Measurements from ENCODE around the gene HIGD1C. TPM values are rescaled to one million over a fixed set of nuclear protein-coding genes. Genes with fewer than 3 reads are reported as not detected.

The HIGD1C gene
- total RNA-seq, 1 experiment from 2014 or later, result not detected

GRCh38 chr12:50922820-50923219 lies 29.5 kb upstream of the HIGD1C start:
- DNase-seq (ENCODE audit: low spot score), result no peak
- POLR2A ChIA-PET, result interaction anchor here (0.6 to 0.9 kb wide), 2 partner anchors 28 to 294 kb away, joined by 3 read pairs; no protein-coding TSS in a partner anchor

More at GRCh38 chr12:50922820-50923219, 29.5 kb upstream of the HIGD1C start:
- TF ChIP-seq IRF1 (CRISPR knock-in tag; IDR thresholded peaks at IDR 0.05) (no peak), CBFB (CRISPR knock-in tag; IDR thresholded peaks at IDR 0.05; ENCODE audit: low read depth) (no peak), EMX1 (CRISPR knock-in tag; IDR thresholded peaks at IDR 0.05) (no peak), FOXP1 (CRISPR knock-in tag; IDR thresholded peaks at IDR 0.05; ENCODE audit: borderline replicate concordance) (no peak), ZNF317 (CRISPR knock-in tag; IDR thresholded peaks at IDR 0.05; ENCODE audit: borderline replicate concordance, low read depth) (no peak), ZNF396 (CRISPR knock-in tag; IDR thresholded peaks at IDR 0.05; ENCODE audit: borderline replicate concordance) (no peak), GTF2I (CRISPR knock-in tag; conservative IDR thresholded peaks at IDR 0.05) (no peak), E2F1 (CRISPR knock-in tag; IDR thresholded peaks at IDR 0.05) (no peak), ZNF232 (CRISPR knock-in tag; IDR thresholded peaks at IDR 0.05) (no peak), PRRX2 (CRISPR knock-in tag; IDR thresholded peaks at IDR 0.05) (no peak), ATF1 (CRISPR knock-in tag; IDR thresholded peaks at IDR 0.05) (no peak), TCF7 (CRISPR knock-in tag; IDR thresholded peaks at IDR 0.05; ENCODE audit: low read depth) (no peak), ZNF219 (CRISPR knock-in tag; IDR thresholded peaks at IDR 0.05; ENCODE audit: borderline replicate concordance) (no peak), ELF4 (CRISPR knock-in tag; IDR thresholded peaks at IDR 0.05; ENCODE audit: low read depth) (no peak), ATF6 (CRISPR knock-in tag; IDR thresholded peaks at IDR 0.05) (no peak), ATF2 (CRISPR knock-in tag; IDR thresholded peaks at IDR 0.05; ENCODE audit: borderline replicate concordance, low read depth) (no peak), PRDM15 (CRISPR knock-in tag; IDR thresholded peaks at IDR 0.05) (no peak)
- TF ChIP-seq, protein P1, sequence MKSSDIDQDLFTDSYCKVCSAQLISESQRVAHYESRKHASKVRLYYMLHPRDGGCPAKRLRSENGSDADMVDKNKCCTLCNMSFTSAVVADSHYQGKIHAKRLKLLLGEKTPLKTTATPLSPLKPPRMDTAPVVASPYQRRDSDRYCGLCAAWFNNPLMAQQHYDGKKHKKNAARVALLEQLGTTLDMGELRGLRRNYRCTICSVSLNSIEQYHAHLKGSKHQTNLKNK (CRISPR knock-in tag; IDR thresholded peaks at IDR 0.05), result no peak
- TF ChIP-seq, protein P2, sequence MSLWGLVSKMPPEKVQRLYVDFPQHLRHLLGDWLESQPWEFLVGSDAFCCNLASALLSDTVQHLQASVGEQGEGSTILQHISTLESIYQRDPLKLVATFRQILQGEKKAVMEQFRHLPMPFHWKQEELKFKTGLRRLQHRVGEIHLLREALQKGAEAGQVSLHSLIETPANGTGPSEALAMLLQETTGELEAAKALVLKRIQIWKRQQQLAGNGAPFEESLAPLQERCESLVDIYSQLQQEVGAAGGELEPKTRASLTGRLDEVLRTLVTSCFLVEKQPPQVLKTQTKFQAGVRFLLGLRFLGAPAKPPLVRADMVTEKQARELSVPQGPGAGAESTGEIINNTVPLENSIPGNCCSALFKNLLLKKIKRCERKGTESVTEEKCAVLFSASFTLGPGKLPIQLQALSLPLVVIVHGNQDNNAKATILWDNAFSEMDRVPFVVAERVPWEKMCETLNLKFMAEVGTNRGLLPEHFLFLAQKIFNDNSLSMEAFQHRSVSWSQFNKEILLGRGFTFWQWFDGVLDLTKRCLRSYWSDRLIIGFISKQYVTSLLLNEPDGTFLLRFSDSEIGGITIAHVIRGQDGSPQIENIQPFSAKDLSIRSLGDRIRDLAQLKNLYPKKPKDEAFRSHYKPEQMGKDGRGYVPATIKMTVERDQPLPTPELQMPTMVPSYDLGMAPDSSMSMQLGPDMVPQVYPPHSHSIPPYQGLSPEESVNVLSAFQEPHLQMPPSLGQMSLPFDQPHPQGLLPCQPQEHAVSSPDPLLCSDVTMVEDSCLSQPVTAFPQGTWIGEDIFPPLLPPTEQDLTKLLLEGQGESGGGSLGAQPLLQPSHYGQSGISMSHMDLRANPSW (CRISPR knock-in tag; conservative IDR thresholded peaks at IDR 0.05; ENCODE audit: low read depth), result no peak
- Mint-ChIP-seq H3K36me3 (peaks cover 11% of the 10 kb centered on the region), H3K9me3 (peaks cover 19% of the 10 kb centered on the region), H3K4me1 (peaks cover 55% of the 10 kb centered on the region), H3K27me3 (ENCODE audit: low read depth) (no peaks in the 10 kb centered on the region; the same call in 1 of the 2 replicates), H3K4me3 (no peak overlapping the region), H3K27ac (peak overlapping the region; percentile 86)
- no peak for ATAC-seq
- CTCF ChIA-PET, result interaction anchor here (1.4 to 2.7 kb wide), 2 partner anchors 64 to 98 kb away, joined by 3 to 11 read pairs; no protein-coding TSS in a partner anchor

Data from WTC11 (cell line).